GM11168 (cell line): ENCODE measurements around the gene ST8SIA6.

ENCODE experiments used
- in situ Hi-C: fragments of 300-500 bp; cut with MboI; formaldehyde crosslinking; loops from one replicate; pipeline ENCODE4 v1.12.0; 2022; ENCODE audit warnings: low sequenced_read_pairs; ENCODE audit not compliant: unreplicated experiment

Gene ST8SIA6

GRCh38 chr10:17428351-17429097 lies 25.9 kb downstream of the ST8SIA6 start:
- in situ Hi-C loops = loop anchor here (25.0 kb wide), 2 partner anchors 591 to 709 kb away; partner anchors contain the start of gene CACNB2

DNA sequence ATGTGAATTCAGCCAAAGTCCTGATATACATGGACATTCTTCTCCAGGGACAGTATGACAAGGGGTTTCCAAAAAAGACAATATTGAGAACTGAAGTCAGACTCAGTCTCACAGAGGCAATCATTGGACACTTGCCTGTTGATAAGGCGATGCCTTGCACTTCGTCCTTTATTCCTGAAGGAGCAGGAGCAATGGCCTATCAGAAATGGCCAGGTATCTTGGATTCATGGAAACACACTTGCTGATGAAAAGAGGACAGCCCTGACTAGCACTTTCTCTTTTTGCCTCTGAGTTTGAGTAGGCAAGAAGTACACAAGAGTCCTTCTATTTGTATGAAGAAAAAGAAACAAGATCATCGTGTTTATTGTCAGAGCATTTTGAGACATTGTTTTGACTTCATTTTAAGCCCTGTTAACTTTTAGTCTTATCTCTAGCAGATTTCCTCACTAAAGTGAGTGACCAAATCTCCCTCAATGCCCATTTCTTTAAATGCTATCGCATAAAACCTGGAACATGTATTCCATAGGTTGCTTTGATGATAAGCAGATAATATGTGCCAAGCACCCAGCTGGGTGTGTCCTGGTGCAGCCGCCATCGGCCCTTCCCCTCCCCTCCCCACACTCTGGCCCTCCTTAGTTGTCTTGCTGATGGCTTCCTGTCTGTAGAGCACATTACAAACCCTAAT lies 26.6 kb downstream of the ST8SIA6 start:
- in situ Hi-C loops = loop anchor here (25.0 kb wide), 2 partner anchors 591 to 709 kb away; partner anchors contain the start of gene CACNB2

DNA sequence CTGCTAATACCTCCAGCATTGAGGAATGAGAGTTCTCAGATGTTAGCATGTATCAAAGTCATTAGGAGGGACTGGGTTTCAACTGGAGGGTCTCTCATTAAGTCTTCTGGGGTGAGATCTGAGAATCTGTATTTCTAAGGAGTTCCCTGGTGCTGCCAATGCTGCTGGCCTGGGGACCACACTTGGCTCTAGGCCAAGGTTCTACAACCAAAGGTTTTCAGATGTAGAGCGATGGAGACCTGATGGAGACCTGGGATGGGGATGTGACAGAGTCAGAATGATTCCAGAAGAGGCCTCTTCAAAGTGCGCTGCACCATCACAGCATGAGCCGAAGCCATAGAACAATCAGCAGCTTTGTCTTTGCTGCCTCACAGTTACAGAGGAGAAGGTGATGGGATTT lies 27.2 kb downstream of the ST8SIA6 start:
- in situ Hi-C loops = loop anchor here (25.0 kb wide), 2 partner anchors 590 to 710 kb away; partner anchors contain the start of gene CACNB2

- in situ Hi-C loops = loop anchor here (25.0 kb wide), 2 partner anchors 589 to 711 kb away; partner anchors contain the start of gene CACNB2
Observed at GRCh38 chr10:17426263-17426750, 28.1 kb downstream of the ST8SIA6 start.

DNA sequence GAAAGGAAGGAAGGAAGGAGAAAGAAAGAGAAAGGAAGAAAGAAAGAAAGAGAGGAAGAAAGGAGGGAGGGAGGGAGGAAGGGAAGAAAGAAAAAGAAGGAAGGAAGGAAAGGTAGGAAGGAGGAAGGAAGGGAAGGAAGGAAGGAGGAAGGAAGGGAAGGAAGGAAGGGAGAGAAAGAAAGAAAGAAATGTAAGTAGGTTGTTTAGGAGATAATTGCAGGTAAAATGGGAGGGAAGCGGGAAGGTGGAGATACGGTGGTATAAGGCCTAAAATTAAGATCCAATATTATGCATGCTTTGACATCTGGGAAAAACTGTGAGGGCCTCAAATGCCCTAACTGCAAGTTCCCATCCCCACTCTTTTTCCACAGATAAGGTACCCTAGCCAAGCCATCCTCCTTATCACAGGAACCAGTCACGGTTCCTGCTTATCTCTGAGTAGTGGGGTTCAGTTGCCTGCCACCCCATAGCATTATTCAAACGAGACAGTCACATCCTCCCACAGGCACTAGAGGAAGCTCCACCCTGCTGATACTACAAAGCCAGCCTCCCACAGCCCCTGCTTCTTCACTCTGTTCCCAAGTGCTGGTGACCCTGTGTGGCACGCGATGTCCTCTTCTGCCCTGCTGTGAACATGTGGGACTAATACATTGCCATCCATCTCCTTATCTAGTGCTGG lies 28.7 kb downstream of the ST8SIA6 start:
- in situ Hi-C loops = loop anchor here (25.0 kb wide), 2 partner anchors 588 to 712 kb away; partner anchors contain the start of gene CACNB2

- in situ Hi-C loops = loop anchor here (25.0 kb wide), 1 partner anchor 314 kb away; no protein-coding TSS in a partner anchor
Observed at GRCh38 chr10:17423632-17424186, 30.7 kb downstream of the ST8SIA6 start.

GRCh38 chr10:17422931-17423330 lies 31.5 kb downstream of the ST8SIA6 start:
- in situ Hi-C loops = loop anchor here (25.0 kb wide), 1 partner anchor 314 kb away; no protein-coding TSS in a partner anchor

DNA sequence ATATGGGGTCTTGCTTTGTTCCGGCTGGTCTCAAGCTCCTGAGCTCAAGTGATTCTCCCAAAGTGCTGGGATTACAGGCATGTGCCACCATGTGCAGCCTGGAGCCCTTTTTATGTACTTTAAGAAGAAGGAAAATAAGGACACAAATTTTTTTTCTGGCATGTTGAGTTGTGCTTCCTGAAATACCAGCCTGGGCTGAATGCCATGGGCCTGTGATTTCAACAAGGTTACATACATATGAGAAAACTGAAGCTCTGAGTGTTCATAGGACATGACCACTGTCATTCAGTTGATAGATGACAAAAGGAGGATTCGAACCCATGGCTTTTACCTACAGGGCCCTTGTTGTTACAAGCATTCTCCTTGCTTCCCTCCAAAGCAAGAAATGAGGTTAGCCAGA lies 36.1 kb downstream of the ST8SIA6 start:
- in situ Hi-C loops = loop anchor here (25.0 kb wide), 1 partner anchor 319 kb away; no protein-coding TSS in a partner anchor

DNA sequence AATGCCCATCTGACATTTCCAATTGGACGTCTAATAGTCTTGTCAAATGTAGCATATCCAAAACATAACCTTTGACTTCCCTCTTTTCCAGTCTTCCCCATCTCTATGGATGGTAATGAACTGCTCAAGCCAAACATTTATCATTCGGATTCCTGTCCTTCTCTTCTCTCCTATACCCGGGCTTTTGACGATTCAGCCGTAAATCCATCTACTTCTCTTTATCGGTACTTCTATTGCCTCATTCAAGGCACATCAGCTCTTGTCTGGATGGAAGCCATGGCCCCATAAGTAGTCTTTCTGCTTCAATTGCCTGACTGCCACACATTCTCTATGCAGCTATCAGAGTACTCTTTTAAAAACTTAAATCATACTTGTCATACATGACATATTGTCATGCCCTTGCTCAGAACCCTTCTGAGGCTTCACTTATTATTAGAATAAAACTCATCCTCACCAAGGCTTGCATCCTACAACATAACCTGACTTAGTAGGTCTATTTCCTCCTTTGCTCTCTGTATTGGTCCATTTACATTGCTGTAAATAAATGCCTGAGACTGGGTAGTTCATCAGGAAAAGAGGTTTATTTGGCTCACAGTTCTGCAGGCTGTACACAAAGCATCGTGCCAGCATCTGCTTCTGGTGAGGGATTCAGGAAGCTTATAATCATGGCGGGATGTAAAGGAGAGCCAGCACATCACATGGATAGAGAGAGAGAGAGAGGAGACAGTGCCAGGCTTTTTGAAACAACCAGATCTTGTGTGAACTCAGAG lies 37.8 kb downstream of the ST8SIA6 start:
- in situ Hi-C loops = loop anchor here (25.0 kb wide), 1 partner anchor 321 kb away; no protein-coding TSS in a partner anchor

- in situ Hi-C loops = loop anchor here (25.0 kb wide), 1 partner anchor 322 kb away; no protein-coding TSS in a partner anchor
Observed at GRCh38 chr10:17415046-17415658, 39.2 kb downstream of the ST8SIA6 start.

DNA sequence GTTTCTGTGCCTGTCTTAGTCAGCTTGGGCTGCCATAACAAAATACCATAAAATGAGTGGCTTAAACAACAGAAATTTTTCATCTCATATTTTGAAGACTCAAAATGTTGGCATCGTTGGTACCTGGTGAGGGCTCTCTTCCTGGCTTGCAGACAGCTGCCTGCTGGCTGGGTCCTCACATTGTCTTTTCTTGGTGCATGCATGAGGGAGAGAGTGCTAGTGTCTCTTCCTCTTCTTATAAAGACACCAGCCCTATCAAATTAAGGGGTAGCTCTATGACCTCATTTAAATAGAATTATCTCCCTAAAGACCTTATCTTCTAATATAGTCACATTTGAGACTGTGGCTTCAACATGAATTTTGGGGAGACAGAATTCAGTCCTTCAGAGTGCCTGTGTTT lies 39.9 kb downstream of the ST8SIA6 start:
- in situ Hi-C loops = loop anchor here (25.0 kb wide), 1 partner anchor 323 kb away; no protein-coding TSS in a partner anchor

GRCh38 chr10:17413876-17414275 lies 40.5 kb downstream of the ST8SIA6 start:
- in situ Hi-C loops = loop anchor here (25.0 kb wide), 1 partner anchor 323 kb away; no protein-coding TSS in a partner anchor

DNA sequence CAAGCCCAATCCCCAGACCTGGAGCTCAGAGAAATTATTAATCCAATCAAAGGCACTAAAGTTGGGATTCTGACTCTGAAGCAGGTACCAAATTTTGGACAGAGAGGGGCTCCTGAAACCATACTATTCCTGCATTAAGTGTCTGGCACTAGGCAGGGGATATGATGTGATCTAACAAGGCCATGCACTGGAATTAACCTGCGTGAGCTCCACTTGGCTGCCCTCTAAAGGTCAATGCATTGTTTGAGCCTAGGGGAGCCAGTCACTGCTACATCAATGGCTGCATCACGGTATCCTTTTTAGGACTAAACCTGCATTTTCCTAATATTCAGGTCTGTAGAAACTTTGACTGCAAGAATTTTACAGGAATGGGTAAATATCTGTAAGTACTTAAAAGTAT lies 42.1 kb downstream of the ST8SIA6 start:
- in situ Hi-C loops = loop anchor here (25.0 kb wide), 1 partner anchor 325 kb away; no protein-coding TSS in a partner anchor

- in situ Hi-C loops = loop anchor here (25.0 kb wide), 1 partner anchor 326 kb away; no protein-coding TSS in a partner anchor
Observed at GRCh38 chr10:17410907-17411306, 43.5 kb downstream of the ST8SIA6 start.

GRCh38 chr10:17409170-17409733 lies 45.1 kb downstream of the ST8SIA6 start:
- in situ Hi-C loops = loop anchor here (25.0 kb wide), 1 partner anchor 328 kb away; no protein-coding TSS in a partner anchor

DNA sequence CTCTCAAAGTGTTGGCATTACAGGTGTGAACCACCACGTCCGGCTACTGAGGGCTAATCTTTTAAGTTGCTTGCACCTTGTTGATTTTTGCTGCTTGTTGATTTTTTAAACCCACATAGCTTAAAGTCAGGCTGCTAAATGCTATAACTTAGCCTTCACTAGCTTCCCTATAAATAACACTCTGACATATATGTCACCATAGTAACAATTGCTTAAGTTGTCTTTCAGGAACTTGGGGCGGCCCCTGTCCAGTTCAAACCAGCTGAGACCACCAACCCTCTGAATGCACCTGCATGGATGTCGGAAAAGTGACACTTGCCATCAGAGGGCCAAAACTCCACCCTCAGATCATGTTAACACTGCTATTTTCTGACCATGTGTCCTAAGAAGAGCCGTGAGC lies 47.3 kb downstream of the ST8SIA6 start:
- in situ Hi-C loops = loop anchor here (25.0 kb wide), 1 partner anchor 330 kb away; no protein-coding TSS in a partner anchor

GRCh38 chr10:17406036-17406834 lies 48.2 kb downstream of the ST8SIA6 start:
- in situ Hi-C loops = loop anchor here (25.0 kb wide), 1 partner anchor 331 kb away; no protein-coding TSS in a partner anchor
